DMS53 (cell line): Measurements from ENCODE around the gene ZNF620.
A peak's percentile ranks its signal among the peaks of the same experiment; 100 is the strongest.
"Not testable (repeated sequence)": the region's sequence is repeated elsewhere in the genome, so short reads cannot be mapped to it uniquely, and the experiment has no call there.

Experiments
- DNase-seq: peaks from one replicate; lab custom pipeline; 2025; lab: John Stamatoyannopoulos, UW

ZNF620 gene

DNA sequence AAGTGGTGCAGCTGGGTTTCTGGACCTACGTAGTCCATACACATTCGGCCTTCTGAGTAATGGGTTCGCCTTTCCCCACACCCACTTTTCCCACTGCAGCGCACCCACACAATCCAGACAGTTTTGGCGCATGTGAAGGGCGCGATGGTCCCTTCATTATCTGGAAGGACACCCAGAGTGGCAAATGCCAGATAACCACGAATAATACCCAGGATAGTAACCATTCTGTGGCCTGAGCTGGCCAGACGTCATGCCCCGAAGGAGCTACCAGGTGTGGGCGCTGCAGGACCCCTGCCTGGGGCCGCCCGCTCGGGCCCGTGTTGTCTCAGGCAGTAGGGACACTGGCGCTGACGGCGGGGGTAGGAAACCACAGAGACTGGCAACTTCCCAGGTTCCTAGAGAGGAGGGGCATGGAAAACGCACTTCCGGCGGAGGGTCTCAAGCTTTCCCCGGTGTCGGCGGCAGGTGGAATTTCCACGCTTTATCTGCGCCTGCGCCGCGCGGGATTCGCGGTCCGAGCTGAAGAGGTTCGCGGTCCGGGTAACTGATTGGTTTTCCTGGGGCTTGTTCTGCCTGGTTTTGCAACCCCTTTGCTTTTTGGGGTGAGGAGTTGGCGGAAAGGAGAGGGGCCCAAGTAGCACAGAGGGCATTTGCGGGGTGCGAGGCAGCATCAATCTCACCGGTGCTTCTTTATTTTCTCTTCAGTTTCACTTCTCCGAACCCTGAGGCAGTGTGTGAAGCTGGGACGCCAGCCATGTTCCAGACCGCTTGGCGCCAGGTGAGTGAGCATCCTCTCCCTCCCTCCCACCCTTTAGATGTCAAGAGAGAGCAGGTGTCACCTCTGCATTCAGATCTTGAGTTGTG is at the start of gene ZNF620:
Gene ZNF620 (plus strand): TSS at position 441 of the 864 bp plus-strand sequence. CDS start 314 bp downstream, at position 755.
- DNase-seq: peak; percentile 85

DNA sequence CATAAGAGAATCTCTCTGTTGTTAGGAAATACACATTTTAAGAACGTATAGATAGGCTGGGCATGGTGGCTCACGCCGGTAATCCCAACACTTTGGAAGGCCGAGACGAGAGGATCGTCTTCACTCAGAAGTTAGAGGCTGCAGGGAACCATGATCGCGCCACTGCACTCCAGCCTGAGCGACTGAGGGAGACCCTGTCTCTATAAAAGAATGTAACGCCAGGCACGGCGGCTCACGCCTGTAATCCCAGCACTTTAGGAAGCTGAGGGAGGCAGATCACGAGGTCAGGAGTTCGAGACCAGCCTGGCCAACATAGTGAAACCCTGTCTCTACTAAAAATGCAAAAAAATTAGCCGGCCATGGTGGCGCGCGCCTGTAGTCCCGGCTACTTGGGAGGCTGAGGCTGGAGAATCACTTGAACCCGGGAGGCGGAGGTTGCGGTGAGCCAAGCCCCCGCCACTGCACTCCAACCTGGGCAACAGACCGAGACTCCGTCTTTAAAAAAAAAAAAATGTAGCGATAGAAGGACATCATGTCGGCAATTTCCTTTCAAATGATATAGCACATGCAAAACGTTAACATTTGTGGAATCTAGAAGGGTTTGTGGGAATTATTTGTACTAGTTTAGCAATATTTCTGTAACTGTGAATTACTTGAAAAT is 49.4 kb upstream of the ZNF620 start:
- DNase-seq: peak; percentile 31

DNA sequence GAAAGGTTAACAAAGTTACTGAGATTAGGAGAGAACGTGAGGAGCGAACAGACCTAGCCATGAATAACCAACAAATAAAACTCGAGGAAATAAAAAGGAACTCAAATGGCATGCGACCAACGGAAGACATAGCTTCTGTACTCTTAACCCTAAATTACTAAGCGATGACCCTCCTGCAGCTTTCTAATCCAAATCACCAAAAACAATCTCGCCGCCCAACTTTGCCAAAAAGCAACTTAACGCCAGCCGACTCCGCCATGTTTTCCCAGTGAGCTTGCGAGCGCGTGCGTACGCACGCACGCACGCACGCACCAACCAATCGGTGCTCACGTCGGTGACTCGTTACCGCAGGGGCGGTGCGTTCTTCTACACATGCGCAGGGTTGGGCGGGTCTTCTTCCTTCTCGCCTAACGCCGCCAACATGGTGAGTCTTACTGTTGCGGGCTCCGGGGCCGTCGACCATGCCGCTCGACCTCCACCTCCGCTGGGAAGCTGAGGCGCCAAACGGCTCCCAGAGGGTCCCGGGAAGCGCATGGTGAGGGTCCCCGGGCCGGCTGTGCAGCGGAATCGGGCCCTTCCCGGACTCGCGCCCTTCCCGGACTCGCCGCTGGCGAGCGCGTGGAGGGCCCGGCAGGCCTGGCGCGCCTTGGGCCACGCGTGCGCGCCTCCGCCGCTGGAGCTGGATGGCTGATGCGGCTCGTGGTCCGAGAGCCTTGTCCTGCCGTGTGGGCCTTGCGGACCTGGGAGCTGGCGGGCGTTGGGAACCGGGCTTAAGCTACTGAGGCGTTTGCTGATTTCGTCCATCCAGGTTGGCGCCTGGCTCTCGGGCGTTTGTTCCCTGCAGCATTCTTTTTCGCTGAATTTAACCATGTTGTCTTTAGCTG is 48.7 kb upstream of the ZNF620 start, which contains the start of gene RPL14:
Gene RPL14 (plus strand): TSS at position 400 of the 884 bp plus-strand sequence. CDS start 133 bp downstream, at position 533.
- DNase-seq: peak; percentile 92

- DNase-seq: no peak
Observed at GRCh38 chr3:40458473-40458872, 47.4 kb upstream of the ZNF620 start.

GRCh38 chr3:40460481-40460880 is 45.4 kb upstream of the ZNF620 start:
- DNase-seq: not testable (repeated sequence)

DNA sequence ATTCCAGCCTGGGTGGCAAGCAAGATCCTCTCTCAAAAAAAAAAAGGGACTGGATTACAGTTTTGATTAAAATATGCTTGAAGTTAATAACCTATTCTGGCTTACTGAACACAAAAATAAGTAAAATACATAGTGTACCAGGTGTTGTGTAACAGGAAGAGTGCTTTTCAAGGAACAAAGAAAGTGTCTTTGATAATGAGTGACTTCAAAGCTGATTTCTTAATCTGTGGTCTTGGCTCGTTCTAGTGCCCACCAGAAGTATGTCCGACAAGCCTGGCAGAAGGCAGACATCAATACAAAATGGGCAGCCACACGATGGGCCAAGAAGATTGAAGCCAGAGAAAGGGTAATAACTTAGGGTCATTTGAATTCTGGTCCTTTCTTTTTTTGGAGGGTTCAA is 44.7 kb upstream of the ZNF620 start:
- no peak for DNase-seq

- not testable (repeated sequence) for DNase-seq
Observed at GRCh38 chr3:40462838-40463237, 43.0 kb upstream of the ZNF620 start.

GRCh38 chr3:40463579-40463978 is 42.3 kb upstream of the ZNF620 start:
- no peak for DNase-seq

DNA sequence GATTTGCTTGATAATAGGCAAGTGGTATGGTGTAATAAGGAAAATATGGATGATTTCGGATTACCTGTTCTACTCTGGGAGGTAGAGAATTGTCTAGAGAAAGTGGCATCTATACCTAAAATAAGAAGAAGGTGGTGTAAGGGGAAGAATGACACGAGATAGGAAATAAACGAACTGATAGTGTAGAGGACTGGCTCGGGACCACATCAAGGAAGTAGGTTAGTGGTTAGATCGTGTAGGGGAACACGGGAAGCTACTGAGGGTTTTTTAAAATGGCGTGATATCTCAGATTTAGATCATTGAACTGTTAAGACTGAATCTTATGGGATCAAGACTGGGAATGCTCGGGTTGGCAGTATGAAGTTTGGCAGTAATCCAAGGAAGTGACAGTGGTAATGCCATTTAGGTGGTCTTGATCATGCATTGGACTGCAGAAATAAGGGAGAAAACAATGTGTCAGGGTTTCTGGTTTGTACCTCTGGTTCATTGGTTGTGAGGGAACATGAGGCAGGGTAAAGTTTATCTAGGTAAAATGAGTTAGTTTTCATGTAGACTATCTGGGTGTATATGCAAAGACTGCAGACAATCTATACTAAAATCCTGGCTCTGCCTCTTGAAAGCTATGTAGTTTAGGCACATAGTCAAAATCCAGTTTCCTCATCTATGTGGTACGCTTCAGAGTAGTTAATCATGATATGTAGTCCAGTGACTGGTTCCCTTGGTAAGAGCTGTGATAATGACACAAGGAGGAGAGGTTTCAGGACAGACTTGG is 41.3 kb upstream of the ZNF620 start:
- DNase-seq: no peak

- DNase-seq: no peak
Observed at GRCh38 chr3:40465111-40465407, 40.8 kb upstream of the ZNF620 start.

DNA sequence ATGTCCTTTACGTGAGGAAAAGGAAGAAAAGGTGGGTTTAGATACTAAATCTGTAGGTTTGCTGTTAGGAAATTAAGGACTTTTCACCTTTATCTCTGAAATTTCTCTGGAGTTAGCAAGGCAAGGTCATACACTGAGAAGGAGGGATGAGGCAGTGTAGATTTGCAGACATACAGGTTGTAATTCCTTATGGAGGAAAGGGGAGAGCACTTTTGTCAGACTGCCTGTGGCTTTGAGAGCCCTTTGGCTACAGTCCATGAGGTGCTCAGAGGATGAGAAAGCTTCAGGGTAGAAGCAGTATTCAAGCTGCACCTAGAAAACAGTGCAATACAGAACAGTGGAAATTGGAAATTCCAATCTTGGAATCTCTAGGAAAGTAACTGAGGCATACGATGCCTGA is 40.4 kb upstream of the ZNF620 start:
- peak; percentile 1 for DNase-seq

DNA sequence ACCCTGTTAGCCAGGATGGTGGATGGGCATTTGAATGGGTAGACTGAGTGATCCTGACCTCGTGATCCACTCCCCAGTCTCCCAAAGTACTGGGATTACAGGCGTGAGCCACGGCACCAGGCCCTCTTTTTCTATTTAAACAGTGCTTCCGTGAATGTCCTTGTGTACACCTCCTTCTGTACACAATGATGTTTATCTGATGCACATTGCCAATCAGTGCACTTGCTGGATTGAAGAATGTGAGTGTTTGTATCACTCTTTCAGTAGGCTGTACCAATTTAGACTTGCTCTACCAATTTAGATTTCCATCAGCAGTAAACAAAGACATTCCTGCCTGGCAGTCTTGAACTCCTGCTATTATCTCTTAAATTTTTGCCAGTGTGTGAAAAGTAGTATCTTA is 37.8 kb upstream of the ZNF620 start:
- peak; percentile 71 for DNase-seq

- no peak for DNase-seq
Observed at GRCh38 chr3:40470701-40471100, 35.1 kb upstream of the ZNF620 start.

- peak; percentile 65 for DNase-seq
Observed at GRCh38 chr3:40476478-40477470, 29.1 kb upstream of the ZNF620 start, which contains the start of gene ZNF619. Gene ZNF619 (plus strand): TSS chr3:40477122. CDS start chr3:40477980, 858 bp downstream.

- DNase-seq: no peak
Observed at GRCh38 chr3:40477666-40478065, 28.2 kb upstream of the ZNF620 start.

GRCh38 chr3:40487172-40487571 is 18.7 kb upstream of the ZNF620 start:
- no peak for DNase-seq

- DNase-seq: no peak
Observed at GRCh38 chr3:40490916-40491315, 14.9 kb upstream of the ZNF620 start.

GRCh38 chr3:40494698-40495097 is 11.1 kb upstream of the ZNF620 start:
- DNase-seq: no peak

GRCh38 chr3:40497288-40497687 is 8.6 kb upstream of the ZNF620 start:
- DNase-seq: no peak

- DNase-seq: no peak
Observed at GRCh38 chr3:40499952-40500351, 5.9 kb upstream of the ZNF620 start.
